Left lobe of liver (tissue), 2 donors: Measurements from ENCODE around the gene RNF145. TPM values are rescaled to one million over a fixed set of nuclear protein-coding genes. Genes with fewer than 3 reads are reported as not detected.

Source experiments
- ATAC-seq: fragments of 200-7000 bp; cut with Tn5 transposase; one replicate; pipeline ENCODE4 v1.9.1; 2020; ENCODE audit warnings: mild to moderate bottlenecking, moderate library complexity
- DNase-seq: peaks from one replicate; pipeline ENCODE4 v3.0.0-alpha.2; 2020; ENCODE audit warnings: low spot score
- total RNA-seq: library from RNA; stranded (reverse); gene quantifications from one replicate; pipeline ENCODE4 v1.2.1, GENCODE V29; 2021
- donor health status: DM: no; HTN: no; CAD: no; lungs with moderate emphysema.
- donor health status: DM: no; HTN: yes; CAD: no.

Gene RNF145
- total RNA-seq, 1 donor from 2014 or later = 8.4 TPM

DNA sequence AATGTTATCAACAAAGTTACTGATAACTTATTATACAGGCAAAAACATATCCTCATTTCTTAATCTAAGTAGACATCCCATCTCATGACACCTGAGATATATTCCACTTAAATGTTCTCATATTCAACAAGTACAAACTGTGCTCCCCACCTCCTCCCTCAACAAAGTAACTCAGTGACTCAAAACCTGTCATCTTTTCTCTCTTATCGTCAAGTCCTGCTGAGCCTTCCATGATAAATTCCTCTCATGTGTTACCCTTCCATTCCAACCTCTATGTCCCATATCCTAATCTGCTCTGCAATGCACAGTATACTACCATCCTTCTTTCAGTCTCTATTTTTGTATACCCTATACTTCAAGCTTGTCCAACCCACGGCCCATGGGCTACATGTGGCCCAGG lies 13.6 kb downstream of the RNF145 start:
- DNase-seq = no peak
- ATAC-seq = no peak

DNA sequence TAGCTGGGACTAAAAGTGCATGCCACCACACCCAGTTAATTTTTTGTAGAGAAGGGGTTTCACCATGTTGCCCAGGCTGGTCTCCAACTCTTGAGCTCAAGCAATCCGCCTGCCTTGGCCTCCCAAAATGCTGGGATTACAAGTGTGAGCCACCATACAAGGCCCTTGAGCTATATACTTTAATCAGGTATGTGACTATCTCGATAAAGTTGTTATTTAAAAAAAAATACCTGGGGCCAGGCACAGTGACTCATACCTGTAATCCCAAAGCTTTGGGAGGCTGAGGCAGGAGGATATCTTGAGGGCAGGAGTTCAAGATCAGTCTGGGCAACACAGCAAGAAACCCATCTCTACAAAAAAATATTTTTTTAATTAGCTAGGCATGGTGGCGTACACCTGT lies 19.2 kb downstream of the RNF145 start:
- no peak for DNase-seq
- no peak for ATAC-seq

DNA sequence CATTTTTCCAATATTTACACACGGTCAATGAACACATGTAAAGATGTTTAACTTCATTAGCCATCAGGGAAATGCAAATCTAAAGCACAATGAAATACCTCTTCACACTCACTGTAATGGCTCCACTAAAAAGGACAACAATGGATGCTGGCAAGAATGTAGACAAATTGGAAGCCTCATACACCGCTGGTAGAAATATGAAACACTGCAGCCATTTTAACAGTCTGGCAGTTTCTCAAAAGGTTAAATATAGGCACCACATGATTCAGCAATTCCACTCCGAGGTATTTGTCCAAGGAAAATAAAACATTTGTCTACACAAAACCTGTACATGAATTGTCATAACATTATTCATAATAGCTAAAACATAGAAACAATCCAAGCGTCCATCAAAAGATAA lies 20.0 kb downstream of the RNF145 start:
- no peak for DNase-seq
- ATAC-seq = no peak

DNA sequence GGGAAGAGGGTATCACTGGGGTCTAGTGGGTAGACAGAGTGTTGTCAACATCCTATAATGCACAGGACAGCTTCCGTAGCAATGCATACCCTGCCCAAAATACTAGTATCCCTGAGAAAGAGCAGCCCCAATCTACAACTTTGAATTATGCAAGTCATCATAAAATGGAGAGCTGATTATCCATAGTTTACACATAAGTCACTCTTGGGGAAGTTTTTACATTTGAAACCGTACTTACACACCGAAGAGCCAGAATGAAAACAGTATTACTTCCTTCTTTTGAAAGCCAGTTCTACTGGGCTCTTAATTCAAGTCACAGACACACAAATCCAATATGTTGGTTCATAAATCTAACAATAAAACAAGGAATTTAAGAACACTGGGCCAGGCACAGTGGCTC lies 21.6 kb downstream of the RNF145 start:
- ATAC-seq (no peak), DNase-seq (no peak)

DNA sequence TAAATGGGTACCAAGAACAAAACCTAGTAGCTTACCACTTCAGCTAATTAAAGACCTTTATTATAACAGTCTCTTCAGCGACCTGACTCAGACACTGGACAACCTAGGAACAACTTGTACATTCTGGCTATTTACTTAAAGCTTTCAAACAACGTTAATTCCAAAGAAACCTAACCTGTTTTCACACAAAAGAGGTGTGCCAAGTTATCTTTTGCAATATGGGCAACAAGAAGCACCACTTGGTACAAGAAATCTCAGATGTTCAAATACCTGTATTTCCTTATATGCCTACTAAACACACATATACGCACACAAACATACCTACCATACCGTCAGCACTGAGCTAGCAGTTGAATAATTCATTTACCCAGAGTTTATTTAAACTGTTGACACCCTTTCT lies 23.0 kb downstream of the RNF145 start:
- DNase-seq = no peak
- no peak for ATAC-seq

DNA sequence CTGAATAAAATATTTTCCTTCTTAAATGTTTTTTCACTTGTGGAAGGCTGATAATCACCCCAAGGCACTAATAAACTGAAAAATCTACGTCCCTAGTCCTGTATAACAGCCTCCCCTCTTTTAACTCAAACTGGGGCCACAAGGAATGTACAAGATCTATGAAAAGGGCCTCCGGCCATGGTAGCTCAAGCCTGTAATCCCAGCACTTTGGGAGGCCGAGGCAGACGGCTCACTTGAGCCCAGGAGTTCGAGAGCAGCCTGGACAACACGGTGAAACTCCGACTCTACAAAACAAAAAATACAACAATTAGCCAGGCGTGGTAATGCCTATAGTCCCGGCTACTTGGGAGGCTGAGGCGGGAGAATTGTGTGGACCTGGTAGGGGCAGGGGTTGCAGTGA lies 23.6 kb downstream of the RNF145 start:
- DNase-seq (no peak), ATAC-seq (no peak)

DNA sequence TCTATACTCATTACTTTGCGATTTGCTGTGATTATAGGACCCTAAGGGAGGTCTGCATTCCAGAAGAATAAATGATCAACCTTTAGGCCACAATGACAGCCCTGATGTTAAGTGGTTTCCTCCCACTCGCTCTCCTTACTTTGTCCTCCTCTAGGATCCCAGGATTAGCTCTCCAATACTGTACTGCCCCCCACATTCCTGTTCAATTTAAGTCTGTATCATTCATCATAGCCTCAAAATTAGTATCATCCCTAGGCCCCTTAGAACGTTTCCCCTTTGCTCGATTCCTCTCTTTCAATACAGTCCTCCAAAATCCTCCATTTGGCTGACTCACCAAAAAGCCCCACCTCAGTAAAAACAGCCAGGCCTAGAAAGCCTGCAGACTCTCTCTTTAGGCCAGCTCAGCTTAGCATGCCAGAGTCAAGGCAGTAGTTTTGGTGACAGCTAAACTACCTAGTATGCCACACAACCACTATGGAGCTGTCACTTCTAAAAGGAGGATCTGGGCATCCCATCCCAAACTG lies 24.4 kb downstream of the RNF145 start:
- no peak for ATAC-seq
- no peak for DNase-seq

DNA sequence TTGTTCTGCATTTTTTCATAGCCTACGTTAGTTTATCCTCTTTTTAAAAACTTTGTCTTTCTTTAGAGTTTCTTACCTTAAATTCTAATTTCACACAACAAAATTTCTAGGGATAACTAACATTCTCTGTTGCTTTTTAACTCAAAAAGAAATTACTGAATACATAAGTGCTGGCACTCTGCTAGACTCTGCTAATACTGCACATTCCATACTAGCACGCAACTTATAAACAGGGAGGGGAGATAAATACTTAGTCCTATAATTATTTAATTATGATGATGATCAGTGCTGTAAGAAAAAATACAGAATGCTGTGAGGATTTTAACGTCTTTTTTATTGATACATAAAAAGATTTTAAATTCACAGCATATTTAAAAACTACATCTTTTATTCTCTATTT lies 25.1 kb downstream of the RNF145 start:
- DNase-seq = no peak
- no peak for ATAC-seq

DNA sequence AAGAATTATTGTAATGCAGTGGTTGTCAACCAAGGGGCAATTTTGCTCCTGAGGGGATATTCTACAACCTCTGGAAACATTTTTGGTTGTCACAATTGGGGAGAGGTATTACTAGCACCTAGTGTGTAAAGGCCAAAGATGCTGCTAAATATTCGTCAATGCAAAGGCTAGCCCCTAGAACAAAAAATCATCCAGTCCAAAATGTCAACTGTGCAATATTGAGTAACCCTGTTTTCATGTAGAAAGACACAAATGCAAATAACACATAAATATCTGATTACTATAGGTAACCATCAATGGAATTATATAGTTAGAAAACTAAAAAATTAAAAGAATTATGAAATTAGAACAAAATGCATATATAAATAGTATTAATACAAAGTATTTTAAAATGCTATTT lies 26.1 kb downstream of the RNF145 start:
- no peak for ATAC-seq
- no peak for DNase-seq

DNA sequence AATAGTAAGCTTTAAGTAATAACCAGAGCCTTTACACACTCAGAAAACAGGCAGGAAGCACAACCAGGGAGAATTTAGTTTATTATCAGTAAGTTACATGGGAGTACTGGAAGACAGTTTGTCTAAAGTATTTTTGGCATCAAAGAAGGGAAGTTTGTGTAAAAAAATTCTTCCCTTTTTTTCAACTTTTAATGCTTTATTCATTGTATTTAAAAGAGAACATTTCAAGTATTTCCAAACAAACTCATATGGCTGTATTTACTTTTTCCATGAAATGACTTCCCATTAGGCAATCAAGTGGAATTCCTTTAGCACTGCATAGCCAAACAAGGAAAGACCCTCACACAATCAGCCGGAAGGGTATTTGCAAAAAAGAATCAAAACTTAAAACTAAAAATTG lies 26.7 kb downstream of the RNF145 start:
- no peak for DNase-seq
- ATAC-seq = no peak

DNA sequence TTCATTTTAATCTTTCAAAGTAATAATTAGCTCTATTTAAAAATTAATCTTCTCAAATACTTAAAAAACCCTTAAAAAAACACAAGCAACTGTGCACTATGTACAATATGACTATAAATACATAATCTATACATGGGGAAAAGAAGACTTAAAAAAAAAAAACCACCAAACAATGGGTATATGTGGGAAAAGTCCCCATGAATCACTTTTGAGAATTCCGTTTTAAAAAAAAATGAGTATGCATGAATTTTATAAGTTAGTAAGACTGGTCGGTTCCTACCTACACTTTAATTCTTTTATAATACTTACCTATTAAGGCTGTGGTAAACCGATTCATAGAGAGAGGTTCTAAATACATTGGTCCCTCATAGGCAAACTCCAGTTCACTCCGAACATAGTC lies 27.7 kb downstream of the RNF145 start:
- DNase-seq = no peak
- no peak for ATAC-seq

DNA sequence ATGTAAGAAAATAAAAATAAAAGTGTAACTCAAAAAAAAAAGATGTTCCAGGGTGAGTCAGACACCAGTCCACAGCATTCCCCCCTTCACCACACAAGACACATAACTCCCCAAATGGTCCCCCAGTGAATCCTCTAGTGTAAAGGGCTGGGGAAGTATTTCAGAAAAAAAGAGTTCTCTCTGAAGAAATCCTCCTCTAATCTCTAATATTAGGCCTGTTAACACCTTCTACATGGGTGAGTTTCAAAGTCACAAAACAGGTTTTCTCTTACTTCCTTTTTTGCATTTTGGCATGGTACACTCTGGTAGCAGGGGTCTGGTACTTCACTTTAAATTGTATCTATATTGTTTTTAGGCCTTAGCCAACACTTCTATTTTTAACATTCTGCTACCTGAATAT lies 28.2 kb downstream of the RNF145 start:
- no peak for ATAC-seq
- no peak for DNase-seq

DNA sequence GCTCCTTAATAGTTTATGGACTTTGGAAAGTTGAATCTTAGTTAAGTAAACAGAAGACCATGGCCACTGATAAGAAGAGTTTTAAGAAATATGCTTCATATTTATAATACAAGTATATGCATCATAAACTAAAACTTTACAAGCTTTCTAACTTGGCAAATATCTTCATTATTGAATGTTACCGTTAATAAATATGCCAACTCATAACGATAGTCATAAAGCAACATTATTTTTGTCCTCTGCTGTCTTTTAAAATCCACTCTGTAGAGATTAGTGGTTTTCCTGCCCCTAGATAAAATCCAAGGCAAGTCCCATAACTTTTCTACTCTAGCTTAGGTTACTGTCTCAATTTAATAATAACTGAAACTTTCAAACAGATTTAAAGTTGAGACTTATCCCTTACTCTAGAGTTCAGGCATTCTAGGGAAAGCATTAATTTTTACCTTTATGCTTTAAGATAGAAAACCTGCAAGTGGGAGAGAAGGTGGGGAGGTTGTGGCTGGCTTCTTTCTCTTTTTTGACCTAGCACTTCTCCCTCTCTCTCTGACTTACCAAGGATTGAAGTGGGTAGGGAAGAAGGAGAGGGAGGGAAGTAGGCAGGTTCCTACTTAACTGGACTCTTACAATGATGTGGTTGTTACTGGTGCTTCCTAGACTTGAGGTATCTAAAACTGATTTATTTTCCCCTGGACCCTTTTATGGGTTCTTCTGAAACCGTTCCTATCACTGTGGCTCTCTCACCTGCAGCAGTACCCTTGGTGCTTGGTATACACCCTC lies 29.6 kb downstream of the RNF145 start:
- no peak for ATAC-seq
- no peak for DNase-seq

DNA sequence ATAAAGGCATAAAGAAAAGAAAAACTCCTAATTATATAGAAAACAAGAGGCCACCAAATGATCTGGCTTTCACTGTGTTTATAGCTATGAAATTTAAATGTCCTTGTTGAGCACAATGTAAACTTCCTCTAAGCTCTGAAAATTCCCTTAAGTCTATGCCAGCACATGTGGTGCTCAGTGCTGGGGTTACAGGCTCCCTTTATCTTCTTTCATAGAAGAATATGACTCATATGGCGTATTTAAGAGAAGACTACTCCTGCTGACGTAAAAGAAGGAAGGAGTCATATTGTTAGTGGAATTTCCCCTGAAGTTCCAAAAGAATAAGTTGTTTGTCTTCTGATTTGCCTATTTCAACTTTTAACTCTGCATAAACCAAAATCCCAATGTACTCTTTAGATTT lies 30.4 kb downstream of the RNF145 start:
- DNase-seq (no peak), ATAC-seq (peak; percentile 29)

DNA sequence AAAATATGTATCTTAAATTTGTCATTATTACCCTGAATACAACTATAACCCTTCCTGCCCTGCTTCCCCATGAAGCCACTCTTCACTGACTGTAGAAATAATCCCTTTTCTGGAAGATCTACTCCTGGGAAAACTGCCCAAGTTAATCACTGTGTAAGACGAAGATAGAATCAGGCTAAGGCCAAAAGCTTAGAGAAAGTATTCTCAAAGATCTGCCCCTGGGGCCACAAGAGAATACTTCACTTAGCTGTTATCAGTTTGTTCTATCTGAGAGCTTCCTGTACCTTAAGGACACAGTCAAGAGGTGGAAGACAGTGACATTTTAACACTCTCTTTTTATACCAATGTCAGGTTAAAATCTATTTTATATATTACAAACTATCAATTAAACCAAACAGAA lies 33.8 kb downstream of the RNF145 start:
- DNase-seq = no peak
- ATAC-seq = no peak

DNA sequence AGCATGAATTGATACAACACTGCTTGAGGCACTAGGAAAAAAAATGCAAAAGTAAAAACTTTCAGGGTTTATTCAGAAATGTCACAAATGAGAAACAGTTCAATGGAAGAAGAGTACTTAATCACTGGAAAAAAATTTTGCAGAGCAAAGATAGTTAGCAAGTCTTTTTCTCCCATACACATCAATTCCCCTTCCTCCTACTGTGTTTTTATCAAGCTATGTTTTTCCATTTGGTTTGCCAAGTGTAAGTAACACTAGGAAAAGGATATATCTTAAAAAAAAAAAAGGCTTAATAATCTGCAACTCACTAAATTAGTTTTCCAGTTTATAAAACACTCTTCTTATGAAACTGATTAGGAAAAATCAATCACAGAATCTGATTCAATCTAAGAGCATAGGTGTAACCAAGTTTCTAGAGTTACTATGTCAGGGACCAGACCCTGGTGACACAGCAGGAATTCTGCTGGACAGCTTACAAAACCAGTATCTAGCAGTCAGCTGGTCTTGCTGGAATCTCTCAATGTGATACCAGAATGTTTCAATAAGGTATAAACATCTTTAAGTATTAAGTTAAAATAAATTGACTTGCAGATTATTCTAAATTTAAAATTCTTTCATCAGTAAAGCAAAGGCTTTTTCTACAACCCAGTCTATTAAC lies 34.7 kb downstream of the RNF145 start:
- DNase-seq (no peak), ATAC-seq (no peak)

DNA sequence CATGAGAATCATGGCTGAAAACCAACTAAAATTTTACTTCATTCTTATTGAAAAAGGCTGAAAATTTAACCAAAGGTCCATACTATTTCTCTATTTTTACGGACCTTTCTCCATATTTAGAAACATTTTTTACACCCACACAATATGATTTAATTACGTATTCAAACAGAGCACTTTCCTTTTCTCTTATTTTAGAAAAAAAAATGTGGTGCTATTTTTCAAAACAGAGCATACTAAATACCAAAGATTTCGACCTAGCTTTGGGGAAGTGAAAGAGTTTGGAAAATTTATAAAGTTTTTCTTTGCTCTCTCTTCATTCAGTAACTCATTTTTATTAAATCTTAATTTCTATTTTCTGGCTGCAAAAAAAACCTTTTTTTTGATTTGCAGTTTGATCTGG lies 38.1 kb downstream of the RNF145 start:
- no peak for ATAC-seq
- no peak for DNase-seq

DNA sequence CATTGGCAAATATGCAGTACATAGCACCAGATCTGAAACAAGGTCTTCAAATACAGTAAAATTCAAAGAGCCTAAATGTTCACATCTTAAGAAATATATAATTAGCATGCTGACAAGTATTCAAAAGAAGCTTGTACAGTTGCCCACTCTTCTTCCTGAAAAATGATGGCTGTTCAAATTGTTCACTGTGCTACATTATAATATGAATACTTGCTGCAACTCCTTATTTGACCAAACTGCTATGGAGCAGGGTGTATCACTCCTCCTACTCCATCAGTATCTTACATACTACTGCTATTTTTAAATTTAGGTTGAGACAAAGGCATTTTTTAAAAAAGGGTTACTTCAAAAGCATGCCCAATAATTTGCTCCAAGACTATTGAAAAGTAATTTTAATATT lies 39.3 kb downstream of the RNF145 start:
- no peak for ATAC-seq

DNA sequence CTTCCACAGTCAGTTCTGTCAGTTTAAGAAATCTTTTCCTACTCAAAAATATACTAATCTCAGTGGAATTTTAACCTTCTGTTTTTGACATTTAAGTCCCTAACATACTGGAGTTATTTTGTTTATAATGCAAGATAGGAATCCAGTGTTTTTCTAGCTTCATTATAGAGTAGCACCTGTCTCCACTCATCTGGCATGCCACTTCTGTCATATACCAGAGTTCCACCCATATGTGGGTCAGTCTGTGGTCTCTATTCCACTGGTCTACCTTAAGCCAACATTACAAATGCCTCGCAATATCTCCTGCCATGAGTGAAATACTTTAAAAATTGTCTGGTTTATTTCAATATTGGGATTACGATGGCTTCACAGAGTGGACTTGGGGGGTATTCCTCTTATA lies 42.9 kb downstream of the RNF145 start:
- no peak for DNase-seq
- ATAC-seq = no peak

More for the DNA sequence above, 39.3 kb downstream of the RNF145 start:
- DNase-seq = no peak

DNA sequence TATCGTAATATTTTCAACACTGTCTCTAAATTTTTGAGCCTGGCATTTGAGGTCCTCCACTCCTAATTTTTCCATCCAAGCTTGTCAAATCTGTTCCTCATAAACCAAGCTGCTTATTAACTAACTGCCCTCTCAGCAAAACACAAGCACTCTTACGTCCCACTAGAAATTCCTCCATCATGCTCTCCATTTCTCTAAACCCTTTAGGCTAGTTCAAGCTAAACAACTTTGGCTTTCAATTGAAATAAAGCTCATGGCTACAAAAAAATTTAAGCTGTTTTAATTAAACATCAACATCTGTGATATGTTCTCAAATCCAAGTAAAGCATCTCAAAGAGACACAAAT lies 45.7 kb downstream of the RNF145 start:
- ATAC-seq (no peak), DNase-seq (no peak)

DNA sequence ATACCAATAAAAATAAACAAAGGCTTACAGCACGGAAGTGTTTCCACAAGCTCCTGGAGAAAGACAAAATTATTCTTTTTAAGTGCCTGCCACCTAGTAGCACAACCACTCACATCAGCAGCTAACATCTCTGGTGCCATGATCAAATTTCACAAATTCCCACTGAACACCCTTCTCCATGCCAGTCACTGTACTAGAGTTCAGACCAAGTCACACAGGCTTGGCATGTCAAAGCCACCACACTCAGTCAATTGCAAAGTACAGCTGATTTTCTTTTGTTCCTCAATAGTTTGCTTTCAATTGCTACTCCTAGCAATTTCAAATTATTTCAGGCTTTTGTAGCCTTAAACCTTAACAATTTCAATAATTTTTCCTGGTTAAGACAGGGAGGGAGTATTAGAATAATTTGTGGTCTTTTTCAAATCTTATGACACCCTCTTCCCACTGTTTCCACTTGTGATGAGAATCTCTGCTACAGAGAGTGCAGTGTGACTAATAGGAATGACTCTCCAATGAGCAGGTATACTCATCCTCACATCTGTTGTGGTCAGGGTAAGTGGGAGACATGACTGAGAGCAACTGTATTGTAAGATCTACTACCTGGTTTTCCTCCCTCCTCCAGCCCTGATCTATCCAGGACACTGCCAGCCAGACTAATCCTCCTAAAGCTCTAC lies 46.2 kb downstream of the RNF145 start:
- ATAC-seq = no peak
- no peak for DNase-seq
